ENCODE data around the gene CACNG5.

CACNG5 gene, protein sequence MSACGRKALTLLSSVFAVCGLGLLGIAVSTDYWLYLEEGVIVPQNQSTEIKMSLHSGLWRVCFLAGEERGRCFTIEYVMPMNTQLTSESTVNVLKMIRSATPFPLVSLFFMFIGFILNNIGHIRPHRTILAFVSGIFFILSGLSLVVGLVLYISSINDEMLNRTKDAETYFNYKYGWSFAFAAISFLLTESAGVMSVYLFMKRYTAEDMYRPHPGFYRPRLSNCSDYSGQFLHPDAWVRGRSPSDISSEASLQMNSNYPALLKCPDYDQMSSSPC

DNA sequence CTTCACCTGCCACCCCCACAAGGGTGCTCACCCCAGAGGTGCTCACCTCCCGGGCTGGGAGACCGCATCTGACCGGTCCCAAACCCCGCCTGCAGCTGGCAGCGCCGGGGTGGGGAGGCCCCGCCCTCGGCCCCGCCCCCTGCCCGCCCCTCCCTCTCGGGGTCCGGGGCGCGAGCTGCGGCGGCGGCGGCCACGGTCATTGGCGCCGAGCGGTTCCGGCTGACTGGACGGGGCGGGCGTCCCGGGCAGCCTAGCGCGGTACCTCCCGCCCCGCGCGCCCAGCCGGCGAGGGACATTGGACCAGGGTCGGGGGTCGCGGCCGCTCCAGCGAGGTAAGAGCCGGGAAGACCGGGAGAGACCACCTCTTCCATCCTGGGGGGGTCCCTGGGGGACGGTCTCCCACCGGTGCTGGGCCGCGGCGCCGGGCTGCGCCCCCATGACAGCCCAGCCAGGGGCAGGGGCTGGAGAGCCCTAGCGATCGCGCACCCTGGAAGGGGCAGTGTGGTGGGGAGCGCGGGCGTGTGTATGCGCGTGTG, at the start of gene CACNG5:
CACNG5 (plus strand) TSS at position 199 of the 536 bp plus-strand sequence. CDS start 42,216 bp downstream, outside the sequence.
- no peak for DNase-seq

DNA sequence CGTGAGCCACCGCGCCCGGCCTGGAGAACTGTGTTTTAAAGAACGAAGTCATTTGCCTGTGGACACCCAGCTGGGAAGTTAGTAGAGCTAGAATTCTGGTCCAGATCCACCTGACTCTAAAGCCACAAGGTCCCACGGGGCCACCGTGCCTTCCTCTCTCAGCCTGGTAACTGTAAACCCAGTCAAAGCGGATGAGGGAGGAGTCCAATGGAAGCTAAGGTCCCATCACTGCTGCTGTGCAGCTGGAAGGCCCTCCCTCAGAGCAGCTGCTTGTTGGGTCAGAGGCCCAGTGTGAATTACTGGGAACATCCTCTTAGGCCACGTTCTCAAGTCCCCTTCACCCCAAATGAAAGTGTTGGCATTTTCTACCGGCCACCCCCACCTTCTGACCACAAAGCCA, 48.8 kb upstream of the CACNG5 start:
- no peak for DNase-seq

DNA sequence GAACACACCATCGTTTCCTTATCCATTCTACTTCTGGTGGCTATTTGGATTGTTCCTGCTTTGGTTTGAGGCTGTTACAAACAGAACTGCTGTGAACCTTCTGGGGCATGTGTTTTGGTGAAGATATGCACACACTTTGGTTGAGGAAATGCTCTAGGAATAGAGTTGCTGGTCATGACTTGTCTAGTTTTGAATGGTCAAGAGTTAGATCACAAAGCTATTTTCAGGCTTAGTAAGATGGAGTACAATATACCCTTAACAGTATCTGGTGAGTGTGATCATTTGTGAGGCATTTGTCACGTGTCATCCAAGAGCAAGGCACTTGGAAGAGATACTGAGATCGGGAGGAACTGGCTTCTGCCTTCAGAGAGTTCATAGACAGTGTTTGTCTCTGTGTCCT, 47.0 kb upstream of the CACNG5 start:
- no peak for DNase-seq

DNA sequence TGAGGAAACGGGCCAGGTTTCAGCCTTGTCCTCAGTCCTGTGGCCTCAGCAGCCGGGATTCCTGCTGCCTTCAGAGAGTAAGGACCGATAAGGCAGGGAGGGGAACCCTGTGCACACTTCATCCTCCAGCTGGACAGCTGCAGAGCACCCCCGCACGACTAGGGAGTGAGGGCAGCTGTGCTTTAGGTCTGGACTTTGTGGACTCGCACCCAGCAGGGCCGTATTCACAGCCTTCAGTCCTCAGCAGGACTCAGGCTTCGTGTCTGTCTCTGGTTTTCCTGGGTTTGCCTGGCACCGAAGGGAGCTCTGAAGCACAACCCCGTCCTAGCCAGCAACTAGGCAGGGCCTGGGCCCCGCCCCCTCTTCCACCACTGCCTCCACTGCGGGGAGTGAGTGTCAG, 45.8 kb upstream of the CACNG5 start:
- DNase-seq = no peak

DNA sequence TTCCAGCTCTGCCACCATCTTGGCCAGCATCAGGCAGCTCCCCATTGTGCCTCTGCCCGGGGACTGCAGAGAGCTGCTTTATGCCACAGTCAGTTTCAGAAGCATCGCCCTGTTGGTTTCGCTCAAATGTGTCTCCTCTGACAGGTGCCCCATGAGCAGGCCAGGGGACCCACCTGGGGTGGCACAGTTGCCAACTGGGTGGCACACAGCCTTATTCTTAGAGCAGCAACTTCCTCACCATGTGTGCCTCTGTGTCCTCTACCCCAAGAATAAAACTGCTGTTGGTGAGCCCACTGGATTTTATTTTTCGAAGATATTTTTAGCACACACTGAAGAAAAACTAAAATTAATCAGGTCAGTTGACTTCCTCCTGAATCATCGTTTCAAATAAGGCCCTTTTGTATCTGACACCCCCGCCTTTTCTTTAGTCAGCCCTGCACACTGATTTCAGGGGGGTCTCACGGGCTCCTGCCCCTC, 44.9 kb upstream of the CACNG5 start:
- DNase-seq = no peak

DNA sequence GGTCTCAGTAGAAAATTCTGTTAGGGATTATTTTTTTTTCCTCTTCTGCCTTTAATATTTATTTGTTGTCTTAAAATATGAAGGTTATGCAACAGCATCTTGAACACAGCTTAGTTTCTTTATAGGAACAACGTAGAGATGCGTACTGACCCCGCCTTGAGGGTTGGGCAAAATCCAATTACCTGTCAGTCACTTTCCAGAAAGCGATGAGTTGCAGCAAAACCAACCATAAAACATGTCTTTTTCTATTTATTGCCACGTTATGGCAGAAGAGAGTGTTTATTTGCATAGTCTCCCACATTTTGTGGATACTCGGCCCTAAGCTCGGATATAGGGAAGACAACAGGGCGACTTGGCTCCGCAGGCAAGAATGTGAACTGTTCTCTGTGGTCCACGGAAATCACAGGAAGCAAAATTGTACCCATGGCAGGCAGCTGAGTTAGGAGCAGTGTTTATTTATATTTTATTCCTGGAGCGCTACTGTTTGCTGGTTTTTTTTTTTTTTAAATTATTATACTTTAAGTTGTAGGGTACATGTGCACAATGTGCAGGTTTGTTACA, 44.3 kb upstream of the CACNG5 start:
- DNase-seq = no peak

DNA sequence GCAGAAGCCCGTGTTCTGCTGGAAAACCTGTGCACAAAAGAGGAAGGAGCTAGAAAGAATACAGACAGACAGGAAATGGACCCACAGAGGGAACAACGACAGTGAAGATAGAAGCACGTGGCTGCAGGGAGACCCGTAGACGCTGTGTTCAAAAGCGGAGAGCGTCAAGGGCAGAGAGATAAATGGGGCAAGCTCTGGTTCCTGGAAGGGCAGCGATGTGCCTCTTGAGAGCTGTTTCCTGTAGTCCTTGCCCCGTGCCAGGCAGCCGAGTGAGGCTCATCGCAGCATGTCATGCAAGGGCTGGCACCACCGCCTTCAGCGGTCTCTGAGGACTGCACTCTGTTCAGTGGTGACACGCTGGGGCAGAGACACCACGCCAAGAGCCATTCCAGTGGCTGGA, 43.6 kb upstream of the CACNG5 start:
- DNase-seq = peak; percentile 67

DNA sequence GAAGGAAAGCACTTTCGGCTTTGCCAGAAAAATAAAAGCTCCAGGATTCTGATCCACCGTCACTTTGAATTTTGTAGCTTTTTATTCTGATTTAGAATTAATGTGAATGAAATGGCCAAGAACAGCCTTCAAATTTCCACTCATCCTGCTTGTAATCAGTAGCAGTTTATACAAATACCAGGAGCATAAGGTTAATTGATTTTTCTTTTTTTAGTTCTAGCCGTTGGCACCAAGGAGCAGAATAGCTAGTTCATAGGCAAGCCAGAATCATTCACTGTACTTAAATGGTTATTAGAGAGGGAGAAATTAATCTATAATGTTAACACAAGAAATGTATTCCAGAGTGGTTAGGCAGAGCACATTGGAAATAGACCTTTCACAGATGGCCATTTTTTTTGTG, 41.1 kb upstream of the CACNG5 start:
- no peak for DNase-seq

DNA sequence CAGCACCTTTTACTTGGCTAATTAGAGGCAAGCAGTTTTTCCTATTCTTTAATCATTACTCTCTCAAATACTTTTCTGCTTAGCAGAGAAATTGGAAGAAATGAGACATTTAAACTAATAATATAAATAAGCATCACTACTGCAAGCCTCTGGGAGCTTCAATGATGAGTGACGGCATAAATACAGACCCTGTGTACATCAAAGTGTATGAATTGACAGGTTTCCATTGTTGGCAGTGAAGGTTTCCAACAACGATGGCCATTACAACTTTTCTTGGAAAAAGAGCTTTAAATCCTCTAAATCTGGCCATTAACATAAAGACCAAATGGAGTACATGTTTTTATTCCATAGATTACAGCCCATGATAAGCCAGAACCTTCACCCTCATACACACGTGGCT, 39.4 kb upstream of the CACNG5 start:
- DNase-seq = no peak

DNA sequence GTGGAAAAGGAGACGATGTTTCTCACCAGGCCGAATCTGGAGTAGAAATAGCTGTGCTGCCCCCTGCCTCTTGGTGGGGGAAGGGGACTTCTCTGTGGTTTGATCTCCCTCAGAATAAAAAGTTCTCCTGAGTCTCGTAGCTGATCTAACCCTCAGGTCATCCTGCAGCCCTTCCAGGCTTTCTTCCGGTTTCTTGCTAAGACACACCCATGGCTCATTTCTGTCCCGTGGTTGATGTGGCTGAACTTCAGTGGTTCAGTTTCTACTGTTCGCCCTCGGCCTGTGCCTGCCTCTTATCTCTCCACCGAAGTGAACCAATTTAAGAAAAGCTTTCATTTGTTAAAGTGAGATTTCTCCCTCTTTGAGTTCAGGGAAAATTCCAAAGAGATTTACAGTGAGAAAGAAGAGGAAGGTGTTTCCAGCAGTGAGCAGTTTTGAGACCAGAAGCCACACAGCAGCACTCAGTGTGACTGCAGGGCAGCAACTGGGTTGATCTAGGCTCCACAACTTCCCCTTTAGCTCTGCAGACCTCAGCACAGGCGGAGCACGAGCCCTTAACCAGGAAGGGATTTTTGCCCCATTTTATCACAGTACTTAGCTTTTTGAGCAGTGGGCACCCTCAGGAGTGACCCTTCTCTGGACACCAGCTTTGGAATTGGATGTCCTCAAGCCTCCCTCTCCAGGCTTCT, 34.9 kb upstream of the CACNG5 start:
- DNase-seq = no peak

DNA sequence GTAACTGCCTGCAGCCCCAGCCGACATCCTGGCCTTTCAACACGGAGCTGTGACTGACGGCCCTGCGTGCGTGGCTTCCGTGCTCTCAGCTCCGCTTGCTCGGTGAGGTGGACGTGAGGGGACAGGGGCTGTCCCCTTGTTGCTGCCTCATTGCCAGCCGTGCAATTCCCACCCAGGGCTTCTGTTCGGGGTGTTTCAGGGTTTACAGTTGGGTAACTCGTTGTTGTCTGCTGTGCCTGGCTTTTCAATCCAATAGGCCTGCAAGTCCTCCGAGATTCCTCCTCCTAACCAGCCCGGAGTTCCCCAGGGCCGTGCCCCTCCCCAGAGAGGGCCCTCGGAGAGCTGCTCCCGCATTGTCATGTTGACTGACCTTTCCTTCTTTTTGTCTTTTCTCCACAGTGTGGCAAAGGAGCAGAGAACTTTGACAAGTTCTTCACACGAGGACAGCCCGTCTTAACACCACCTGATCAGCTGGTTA, 31.4 kb upstream of the CACNG5 start:
- DNase-seq = no peak

DNA sequence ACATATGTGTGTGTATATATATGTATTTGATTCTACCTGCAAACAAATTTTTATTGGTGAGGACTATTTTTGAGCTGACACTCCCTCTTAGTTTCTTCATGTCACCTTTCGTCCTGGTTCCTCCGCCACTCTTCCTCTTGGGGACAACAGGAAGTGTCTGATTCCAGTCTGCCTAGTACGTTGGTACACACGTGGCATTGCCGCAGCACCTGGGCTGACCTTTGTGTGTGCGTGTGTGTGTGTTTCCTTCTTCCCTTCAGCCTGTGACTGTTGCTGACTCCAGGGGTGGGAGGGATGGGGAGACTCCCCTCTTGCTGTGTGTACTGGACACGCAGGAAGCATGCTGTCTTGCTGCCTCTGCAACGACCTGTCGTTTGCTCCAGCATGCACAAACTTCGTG, 29.4 kb upstream of the CACNG5 start:
- DNase-seq = peak; percentile 11

DNA sequence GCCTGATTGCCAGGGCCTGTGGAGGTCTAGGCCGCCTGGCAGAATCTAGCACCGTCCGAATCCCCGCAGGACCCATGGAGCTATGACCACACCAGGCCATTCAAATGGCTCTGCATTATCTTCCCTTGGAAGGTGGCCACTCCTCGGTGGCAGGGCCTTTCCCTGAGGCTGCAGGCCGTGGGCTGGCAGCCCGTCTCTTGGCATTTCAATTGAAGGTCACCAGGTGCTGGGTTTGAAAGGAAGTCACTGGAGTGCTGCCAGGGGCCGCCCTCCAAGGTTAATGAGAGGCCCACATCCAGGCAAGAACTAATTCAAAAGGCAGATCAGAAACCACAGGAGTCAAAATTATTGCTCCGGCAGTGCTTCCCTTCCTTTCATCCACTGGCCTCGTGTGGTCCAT, 27.7 kb upstream of the CACNG5 start:
- DNase-seq = peak; percentile 38

DNA sequence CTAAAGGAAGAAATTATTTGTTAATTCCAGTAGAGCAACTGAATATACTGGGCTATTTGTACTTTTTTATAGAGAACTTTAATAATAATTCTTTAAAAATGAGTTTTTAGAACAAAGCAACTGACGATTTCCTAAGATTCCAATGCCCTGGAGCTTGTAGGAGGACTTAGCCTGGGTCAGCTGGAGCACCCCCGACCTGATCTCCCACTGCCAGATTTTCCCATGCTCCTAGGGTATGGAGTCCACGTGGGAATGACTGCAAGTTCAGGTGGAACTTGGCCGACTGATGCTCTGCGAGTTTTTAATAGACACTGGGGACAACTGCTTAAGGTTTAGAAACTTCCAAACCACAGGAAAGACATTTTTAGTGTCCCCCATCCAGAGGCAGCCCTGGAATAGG, 25.5 kb upstream of the CACNG5 start:
- no peak for DNase-seq

DNA sequence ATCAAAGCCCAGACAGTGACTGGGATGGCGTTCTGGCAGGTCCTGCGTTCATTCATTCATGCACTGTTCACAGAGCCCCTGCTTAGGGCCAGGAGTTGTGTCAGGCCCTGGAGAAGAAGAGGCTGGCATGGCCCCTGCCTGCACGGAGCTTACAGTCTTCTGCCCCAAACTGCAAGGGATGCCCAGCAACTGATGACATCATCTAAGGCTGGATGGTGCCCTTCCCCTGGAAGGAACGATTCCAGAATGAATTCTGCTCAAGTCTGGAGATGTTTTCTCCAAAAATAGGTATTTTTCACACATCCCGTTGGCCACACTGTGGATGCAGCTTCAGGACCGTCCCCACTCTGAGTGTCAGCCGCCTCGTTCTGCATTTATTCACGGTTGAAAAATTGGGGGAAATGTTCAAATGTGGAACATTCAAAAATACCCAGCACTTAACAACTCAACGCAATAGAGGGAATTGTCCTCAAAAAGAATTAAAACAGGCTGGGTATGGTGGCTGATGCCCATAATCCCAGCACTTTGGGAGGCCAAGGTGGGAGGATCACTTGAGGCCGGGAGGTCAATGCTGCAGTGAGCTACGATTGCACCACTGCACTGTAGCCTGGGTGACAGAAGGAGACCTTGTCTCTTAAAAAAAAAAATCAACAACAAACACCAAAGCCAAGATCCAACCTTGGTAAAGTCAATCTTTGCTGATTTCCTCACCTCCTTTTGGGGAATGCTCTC, 23.8 kb upstream of the CACNG5 start:
- no peak for DNase-seq

DNA sequence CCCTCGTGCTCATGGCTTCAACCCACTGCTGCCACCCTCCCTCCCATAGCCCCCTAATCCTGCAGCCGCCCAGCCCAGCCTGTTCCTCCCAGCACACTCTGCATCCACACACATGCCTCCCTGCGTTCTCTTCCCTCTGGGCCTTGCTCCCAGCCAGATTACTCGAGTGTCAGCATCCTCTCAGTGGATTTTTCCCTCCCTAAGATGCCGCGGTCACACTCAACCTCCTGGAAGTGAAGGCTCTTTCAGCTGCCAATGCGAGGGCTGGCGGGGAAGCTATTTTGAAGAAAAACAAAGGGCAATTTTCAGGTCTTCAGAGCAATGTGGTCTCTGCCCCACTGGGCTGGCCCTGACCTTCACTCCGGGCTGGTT, 23.2 kb upstream of the CACNG5 start:
- no peak for DNase-seq

DNA sequence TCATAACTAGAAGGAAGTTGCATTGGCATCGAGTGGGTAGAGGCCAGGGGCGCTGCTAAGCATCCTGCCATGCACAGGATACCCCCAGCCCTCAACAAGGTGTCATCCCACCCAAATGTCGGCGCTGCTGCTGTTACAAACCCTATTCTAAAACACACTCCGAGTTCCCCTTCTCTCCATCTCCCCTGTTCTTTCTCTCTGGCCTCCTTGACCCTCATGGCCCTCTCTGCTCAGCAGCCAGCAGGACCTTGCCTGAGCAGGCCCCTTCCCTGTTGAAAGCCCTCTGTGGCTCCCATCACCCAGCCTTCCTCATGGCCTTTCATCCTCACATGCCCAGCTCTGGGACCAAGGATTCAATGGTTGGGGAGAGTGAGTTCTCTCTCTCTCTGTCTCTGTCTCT, 22.3 kb upstream of the CACNG5 start:
- no peak for DNase-seq

DNA sequence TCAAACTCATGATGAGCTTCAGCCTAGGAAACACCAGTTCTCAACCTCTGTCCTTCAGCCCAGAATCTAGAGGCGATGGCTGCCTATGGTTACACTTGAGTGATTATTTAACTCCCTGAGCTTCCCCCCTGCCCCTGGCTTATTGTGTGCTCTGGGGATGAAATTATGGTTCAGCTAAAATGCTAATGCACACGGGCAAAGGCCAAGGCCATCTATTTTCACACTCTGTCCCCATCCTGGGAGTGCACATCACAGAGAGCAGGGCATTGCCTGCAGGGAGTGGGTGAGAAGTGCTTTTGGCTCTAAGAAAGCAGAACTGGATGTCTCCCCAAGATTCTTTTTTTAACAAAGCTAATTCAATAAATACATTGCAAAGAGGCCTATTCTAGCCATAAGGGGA, 21.6 kb upstream of the CACNG5 start:
- no peak for DNase-seq

DNA sequence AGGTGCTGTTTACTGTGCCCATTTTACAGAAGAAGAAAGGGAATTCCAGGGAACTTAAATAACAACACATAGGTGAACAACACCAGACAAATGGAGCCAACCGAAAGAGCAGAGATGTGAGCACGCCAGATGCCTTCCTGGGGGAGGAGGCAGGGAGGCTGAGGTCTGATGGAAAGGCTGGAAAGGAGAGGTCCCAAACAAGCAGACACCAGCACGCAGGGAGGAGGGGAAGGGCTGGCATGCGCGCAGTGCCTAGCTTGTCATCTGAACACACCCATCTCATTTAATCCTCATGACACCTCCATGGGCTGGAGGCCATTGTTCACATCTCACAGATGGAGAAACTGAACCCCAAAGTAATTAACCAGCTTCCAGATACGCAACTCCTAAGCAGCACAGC, 20.9 kb upstream of the CACNG5 start:
- no peak for DNase-seq

DNA sequence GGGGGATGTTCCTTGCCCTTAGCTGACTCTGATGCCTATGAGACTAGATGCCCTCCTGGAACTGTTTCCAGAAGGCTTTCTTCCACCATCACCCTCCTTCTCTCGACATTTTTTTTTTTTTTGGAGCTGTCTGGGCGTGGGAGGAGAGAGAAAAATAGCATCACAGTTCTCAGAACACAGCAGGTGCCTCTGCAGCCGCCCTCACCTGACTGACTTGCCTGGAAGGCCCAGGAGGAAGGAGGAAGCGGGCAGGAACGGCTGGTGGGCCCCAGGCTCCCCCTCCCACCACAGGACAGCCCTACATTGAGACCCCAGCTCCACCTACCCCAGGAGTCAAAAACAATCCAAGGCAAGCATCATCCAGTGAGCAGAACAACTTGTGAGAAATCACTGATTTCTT, 20.3 kb upstream of the CACNG5 start:
- DNase-seq = no peak

DNA sequence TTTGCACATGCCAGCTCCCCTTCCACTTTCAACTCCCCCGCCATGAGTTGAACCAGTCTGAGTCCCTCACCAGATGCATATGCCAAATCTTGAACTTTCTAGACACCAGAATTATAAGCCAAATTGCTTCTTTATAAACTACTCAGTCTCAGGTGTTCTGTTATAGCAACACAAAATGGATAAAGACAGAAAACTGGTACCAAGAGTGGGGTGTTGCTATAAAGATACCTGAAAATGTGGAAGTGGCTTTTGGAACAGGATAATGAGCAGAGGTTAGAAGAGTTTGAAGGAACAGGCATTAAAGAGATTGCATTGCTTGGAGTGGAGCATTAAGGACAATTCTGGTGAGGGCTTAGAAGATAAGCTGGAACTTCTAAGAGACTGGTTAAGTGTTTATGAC, 17.2 kb upstream of the CACNG5 start:
- DNase-seq = no peak

DNA sequence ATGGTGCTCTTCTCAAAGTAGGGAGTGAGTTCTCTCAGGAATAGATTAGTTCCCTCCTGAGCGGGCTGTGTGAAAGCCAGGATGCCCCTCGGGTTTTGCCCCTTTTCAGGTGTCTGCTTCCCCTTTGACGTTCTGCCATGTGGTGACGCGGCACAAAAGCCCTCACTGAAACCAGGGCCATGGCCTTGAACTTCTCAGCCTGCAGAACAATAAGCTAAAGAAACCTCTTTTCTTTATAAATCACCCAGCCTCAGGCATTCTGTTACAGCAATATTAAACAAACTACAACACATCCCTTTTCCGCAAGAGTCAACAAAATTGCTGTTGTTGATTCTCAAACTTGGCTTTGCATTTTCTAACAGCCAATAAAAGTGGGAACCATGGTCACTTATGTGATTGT, 15.5 kb upstream of the CACNG5 start:
- no peak for DNase-seq

DNA sequence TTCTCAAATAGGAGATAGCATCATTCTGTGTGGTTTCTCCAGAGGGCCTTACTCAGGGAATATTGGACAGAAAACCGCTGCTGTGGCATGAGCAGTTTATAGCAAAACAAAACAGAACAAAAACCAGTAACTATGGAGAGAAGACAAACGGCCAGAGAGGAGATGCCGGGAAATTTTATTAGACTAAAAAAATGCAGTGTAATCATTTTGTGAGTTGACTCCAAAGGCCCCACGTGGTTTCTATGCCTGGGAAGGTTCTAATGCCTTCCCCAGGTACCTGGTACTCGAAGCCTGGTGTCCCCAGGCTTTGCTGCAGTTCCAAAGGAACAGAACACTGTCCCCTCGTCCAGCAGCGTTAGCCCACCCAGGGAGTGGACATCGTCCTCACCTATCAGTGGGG, 12.9 kb upstream of the CACNG5 start:
- no peak for DNase-seq

All from NCI-H2029 treated with DMSO at 0.1 percent for 48 hours (cell line).